Measurements from ENCODE around the gene TMC1.
"Not testable (repeated sequence)": the region's sequence is repeated elsewhere in the genome, so short reads cannot be mapped to it uniquely, and the experiment has no call there.

DNA sequence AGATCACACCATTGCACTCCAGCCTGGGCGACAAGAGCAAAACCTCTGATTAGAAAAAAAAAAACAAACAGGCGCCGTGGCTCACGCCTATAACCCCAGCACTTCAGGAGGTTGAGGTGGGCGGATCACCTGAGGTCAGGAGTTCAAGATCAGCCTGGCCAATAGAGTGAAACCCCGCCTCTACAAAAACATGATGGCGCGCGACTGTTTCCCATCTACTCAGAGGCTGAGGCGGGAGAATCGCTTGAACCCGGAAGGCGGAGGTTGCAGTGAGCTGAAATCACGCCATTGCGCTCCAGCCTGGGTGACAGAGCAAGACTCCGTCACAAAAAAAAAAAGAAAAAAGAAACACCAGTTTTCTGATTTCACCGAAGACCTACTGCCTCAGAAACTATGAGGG, at the start of gene TMC1:
- TF ChIP-seq KDM5A (IDR thresholded peaks at IDR 0.05; ENCODE audit: low read length); PHF8 (conservative IDR thresholded peaks at IDR 0.05; ENCODE audit: low read depth, low read length); POLR2A (IDR thresholded peaks at IDR 0.05; ENCODE audit: control extremely low read depth in 1 of 2, low read depth in 2 of 2, low read length in 2 of 2); NRF1 (IDR thresholded peaks at IDR 0.05; ENCODE audit: low read depth, low read length); HDAC2 (IDR thresholded peaks at IDR 0.05; ENCODE audit: borderline replicate concordance in 1 of 2, low read depth in 2 of 2, low read length in 2 of 2); CEBPB (IDR thresholded peaks at IDR 0.05; ENCODE audit: low read depth, low read length); CTBP2 (IDR thresholded peaks at IDR 0.05; ENCODE audit: borderline replicate concordance, insufficient read depth, insufficient read length, low read length): not testable (repeated sequence)
- TF ChIP-seq, protein P1, sequence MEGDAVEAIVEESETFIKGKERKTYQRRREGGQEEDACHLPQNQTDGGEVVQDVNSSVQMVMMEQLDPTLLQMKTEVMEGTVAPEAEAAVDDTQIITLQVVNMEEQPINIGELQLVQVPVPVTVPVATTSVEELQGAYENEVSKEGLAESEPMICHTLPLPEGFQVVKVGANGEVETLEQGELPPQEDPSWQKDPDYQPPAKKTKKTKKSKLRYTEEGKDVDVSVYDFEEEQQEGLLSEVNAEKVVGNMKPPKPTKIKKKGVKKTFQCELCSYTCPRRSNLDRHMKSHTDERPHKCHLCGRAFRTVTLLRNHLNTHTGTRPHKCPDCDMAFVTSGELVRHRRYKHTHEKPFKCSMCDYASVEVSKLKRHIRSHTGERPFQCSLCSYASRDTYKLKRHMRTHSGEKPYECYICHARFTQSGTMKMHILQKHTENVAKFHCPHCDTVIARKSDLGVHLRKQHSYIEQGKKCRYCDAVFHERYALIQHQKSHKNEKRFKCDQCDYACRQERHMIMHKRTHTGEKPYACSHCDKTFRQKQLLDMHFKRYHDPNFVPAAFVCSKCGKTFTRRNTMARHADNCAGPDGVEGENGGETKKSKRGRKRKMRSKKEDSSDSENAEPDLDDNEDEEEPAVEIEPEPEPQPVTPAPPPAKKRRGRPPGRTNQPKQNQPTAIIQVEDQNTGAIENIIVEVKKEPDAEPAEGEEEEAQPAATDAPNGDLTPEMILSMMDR (IDR thresholded peaks at IDR 0.05; ENCODE audit: control extremely low read depth in 1 of 3, insufficient read depth in 1 of 3, low read depth in 1 of 3, low read length in 3 of 3) = not testable (repeated sequence)
- TF ChIP-seq, protein P2, sequence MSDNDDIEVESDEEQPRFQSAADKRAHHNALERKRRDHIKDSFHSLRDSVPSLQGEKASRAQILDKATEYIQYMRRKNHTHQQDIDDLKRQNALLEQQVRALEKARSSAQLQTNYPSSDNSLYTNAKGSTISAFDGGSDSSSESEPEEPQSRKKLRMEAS (IDR thresholded peaks at IDR 0.05) = not testable (repeated sequence)

Measured in H1 (cell line).